ENCODE results near the gene FBXL2.

FBXL2 gene

DNA sequence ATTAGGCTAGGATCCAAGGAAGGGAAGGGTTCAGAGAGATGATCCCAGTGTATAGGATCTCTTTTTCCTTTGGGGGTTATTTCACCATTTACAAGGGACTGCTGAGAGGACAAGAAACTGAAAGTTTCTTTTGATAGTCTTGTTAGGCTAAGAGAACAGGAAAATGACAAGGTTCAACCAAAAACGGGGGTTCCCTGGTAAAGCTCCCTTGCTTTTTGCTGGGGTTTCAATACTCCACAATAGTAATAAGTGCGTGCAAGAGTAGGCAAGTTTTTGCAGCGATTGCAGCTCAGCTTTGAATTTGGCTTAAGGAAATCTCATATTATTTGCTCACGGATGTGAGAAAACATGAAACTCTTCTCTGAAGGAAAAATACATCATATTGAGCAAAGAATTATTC is 39.8 kb upstream of the FBXL2 start:
- DNase-seq (ENCODE audit: low spot score): no peak
- TF ChIP-seq, protein P1, sequence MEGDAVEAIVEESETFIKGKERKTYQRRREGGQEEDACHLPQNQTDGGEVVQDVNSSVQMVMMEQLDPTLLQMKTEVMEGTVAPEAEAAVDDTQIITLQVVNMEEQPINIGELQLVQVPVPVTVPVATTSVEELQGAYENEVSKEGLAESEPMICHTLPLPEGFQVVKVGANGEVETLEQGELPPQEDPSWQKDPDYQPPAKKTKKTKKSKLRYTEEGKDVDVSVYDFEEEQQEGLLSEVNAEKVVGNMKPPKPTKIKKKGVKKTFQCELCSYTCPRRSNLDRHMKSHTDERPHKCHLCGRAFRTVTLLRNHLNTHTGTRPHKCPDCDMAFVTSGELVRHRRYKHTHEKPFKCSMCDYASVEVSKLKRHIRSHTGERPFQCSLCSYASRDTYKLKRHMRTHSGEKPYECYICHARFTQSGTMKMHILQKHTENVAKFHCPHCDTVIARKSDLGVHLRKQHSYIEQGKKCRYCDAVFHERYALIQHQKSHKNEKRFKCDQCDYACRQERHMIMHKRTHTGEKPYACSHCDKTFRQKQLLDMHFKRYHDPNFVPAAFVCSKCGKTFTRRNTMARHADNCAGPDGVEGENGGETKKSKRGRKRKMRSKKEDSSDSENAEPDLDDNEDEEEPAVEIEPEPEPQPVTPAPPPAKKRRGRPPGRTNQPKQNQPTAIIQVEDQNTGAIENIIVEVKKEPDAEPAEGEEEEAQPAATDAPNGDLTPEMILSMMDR (IDR thresholded peaks at IDR 0.05; ENCODE audit: extremely low read depth, insufficient read depth, missing control alignments): no peak
- in situ Hi-C loops (cut with MboI; ENCODE audit: low pct_unique_long_range_greater_than_20kb, low sequenced_read_pairs, unreplicated experiment): no loop called here

GRCh38 chr3:33238923-33239322 is 38.3 kb upstream of the FBXL2 start:
- TF ChIP-seq, protein P1 (IDR thresholded peaks at IDR 0.05; ENCODE audit: extremely low read depth, insufficient read depth, missing control alignments): no peak
- DNase-seq (ENCODE audit: low spot score): no peak
- in situ Hi-C loops (cut with MboI; ENCODE audit: low pct_unique_long_range_greater_than_20kb, low sequenced_read_pairs, unreplicated experiment): no loop called here

DNA sequence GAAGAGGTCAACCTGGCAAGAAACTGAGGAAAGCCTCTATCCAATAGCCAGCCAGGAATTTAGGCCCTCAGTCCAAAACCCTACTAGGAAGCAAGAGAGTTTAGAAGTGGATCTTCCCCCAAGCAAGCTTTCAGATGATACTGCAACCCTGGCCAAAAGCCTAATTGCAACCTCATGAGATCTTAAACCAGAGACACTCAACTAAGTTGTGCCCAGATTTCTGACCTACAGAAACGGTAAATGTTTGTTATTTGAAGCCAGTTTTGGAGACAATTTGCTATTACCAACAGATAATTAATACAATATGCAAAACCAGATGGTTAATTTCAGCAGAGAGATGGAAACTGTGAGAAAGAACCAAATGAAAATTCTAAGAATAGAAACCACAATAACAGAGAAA is 37.0 kb upstream of the FBXL2 start:
- in situ Hi-C loops (cut with MboI; ENCODE audit: low pct_unique_long_range_greater_than_20kb, low sequenced_read_pairs, unreplicated experiment): no loop called here
- TF ChIP-seq, protein P1 (IDR thresholded peaks at IDR 0.05; ENCODE audit: extremely low read depth, insufficient read depth, missing control alignments): no peak

DNA sequence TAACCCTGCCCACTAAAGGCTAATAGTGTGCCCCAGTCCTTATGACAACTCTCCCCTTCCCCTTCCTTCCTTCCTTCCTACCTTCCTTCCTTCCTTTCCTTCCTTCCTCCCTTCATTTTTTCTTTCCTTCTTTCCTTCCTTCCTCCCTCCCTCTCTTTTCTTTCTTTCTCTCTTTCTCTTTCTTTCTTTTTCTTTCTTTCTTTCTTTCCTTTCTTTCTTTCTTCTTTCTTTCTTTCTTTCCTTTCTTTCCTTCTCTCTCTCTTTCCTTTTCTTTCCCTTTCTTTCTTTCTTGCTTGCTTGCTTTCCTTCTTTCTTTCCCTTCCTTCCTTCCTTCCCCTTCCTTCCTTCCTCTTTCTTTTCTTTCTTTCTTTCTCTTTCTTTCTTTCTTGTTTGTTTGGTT is 30.5 kb upstream of the FBXL2 start:
- DNase-seq (ENCODE audit: low spot score): no peak
- TF ChIP-seq, protein P1 (IDR thresholded peaks at IDR 0.05; ENCODE audit: extremely low read depth, insufficient read depth, missing control alignments): no peak
- in situ Hi-C loops (cut with MboI; ENCODE audit: low pct_unique_long_range_greater_than_20kb, low sequenced_read_pairs, unreplicated experiment): no loop called here

More for the DNA sequence above, 37.0 kb upstream of the FBXL2 start:
- DNase-seq (ENCODE audit: low spot score): no peak

DNA sequence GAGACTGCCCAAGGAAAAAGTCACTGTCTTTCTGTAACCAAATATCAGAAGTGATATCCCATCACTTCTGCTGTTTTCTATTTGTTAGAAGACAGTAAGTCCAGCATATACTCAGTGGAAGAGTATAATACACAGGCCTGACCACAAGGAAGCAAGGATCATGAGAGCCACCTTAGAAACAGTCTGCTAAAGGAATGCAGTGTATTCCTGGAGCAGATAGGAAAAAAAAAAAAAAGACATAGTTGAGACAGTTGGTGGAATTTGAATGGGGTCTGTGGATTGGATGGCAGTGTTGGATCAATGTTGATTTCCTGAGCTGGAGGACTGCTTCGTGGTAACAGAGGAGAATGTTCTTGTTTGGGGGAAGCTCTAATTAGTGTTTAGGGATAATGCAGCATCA is 26.5 kb upstream of the FBXL2 start:
- TF ChIP-seq, protein P1 (IDR thresholded peaks at IDR 0.05; ENCODE audit: extremely low read depth, insufficient read depth, missing control alignments): no peak
- in situ Hi-C loops (cut with MboI; ENCODE audit: low pct_unique_long_range_greater_than_20kb, low sequenced_read_pairs, unreplicated experiment): no loop called here
- no peak for DNase-seq (ENCODE audit: low spot score)

DNA sequence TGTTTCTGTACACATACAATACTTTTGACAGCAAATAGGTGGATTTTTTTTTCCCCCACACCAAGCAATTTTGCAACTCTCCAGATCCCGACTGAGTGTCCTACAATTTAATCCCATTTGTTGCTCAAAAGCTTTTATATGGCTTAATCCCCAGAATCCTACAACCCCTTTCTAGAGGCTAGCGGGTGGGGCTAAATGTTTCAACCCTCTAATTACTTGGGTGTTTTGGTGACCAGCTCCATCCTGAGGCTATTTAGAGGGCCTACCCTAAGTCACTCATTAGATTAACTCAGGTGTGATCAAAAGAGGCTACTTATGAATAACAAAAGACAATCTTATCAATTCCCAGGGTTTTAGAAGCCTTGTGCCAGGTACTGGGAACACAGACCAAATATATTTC is 21.0 kb upstream of the FBXL2 start:
- TF ChIP-seq, protein P1 (IDR thresholded peaks at IDR 0.05; ENCODE audit: extremely low read depth, insufficient read depth, missing control alignments): no peak
- no peak for DNase-seq (ENCODE audit: low spot score)
- in situ Hi-C loops (cut with MboI; ENCODE audit: low pct_unique_long_range_greater_than_20kb, low sequenced_read_pairs, unreplicated experiment): no loop called here

DNA sequence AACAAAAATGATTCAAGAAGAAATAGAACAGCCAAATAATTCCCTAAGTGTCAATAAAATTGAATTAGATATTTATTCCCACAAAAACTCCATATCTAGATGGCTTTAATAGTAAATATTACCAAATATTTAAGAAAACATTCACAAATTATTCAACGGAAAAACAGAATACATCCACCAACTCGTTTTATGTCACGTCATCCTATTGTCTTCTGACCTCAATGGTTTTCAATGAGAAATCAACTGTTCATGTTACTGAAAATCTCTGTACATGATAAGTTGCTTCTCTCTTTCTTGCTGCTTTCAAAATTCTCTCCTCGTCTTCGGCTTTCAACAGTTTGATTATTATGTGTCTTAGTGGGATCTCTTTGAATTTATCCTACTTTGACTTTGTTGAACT is 17.1 kb upstream of the FBXL2 start:
- TF ChIP-seq, protein P1 (IDR thresholded peaks at IDR 0.05; ENCODE audit: extremely low read depth, insufficient read depth, missing control alignments): no peak
- DNase-seq (ENCODE audit: low spot score): no peak
- in situ Hi-C loops (cut with MboI; ENCODE audit: low pct_unique_long_range_greater_than_20kb, low sequenced_read_pairs, unreplicated experiment): no loop called here

Data from GM13977 (cell line).